ENCODE data around the gene ZNF256. TPM values are rescaled to one million over a fixed set of nuclear protein-coding genes. Genes with fewer than 3 reads are reported as not detected.

The ZNF256 gene
- total RNA-seq: 19.6 TPM

DNA sequence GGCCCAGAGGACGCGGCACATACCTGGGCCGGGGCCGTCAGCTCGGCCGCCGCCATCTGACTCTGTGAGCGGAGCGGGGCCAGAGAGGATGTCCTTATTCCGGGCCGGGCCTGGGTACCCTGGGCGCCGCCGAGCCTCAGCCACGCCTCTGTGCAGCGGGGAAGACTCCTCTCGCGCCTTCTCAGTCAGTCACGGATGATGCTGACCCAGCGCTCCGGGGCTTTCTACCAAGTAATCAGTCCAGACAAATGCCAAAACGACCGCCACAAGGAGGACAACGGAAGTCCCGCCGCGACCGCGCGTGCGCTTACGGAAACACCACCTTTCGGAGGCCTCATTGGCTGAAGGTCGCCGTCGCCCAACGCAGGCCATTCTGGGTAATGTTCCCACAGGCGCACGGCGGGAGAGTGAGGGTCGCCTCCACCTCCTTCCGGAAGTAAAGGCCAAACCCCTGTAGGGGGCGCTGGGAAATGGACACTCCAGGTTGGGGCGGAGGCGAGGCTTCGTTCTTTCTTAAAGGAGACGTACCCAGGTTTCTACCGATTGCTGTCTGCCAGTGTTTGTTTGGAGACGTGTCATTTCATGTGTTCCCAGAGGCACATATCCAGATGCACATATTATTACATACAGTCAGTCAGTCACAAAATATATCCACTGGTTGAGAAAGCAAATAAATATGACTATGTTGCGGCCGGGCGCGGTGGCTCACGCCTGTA lies at the start of gene ZNF256:
Gene ZNF256 (minus strand): TSS at position 288 of the 716 bp plus-strand sequence. CDS start 232 bp downstream, at position 56.

GRCh38 chr19:57974434-57974833 lies 26.9 kb upstream of the ZNF256 start, which contains the start of gene C19orf18:
Gene C19orf18 (minus strand): TSS chr19:57974534. CDS start chr19:57974432, 102 bp downstream.

GRCh38 chr19:57934820-57935665 lies 12.5 kb downstream of the ZNF256 start, which contains the start of gene ZNF418:
Gene ZNF418 (minus strand): TSS chr19:57935402. CDS start chr19:57933822, 1,580 bp downstream.

DNA sequence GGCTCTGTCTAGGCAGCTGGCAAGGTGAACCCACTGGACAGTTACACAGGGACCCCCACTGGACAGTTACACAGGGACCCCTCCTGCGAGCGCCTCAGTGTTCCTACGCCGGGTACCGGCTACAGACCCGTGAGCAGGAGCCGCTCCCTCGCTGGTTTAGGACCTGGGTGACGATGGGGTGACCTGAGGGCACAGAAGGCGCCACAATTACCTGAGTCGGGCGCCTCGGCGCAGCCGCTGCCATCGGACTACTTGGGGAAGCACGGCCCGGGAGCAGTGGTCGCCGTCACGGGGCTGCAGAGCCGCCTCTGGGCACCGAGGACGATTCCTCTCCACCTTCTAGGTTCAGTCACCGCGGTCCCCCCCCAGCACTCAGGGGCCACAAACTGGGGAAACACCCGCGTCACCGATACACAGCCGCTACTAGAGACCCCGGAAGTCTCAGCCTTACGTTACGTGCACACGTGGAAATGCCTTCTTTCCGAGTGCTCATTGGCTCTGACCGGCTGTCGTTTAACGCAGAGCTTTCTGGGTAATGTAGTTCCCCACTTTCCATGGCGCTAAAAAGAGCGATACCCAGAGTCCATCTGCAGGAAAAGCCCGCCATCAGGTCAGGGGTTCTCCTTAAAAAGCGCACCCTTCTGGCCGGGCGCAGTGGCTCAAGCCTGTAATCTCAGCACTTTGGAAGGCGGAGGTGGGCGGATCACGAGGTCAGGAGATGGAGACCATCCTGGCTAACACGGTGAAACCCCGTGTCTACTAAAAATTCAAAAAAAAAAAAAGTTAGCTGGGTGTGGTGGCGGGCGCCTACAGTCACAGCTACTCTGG lies 31.1 kb downstream of the ZNF256 start, which contains the start of gene ZNF417:
Gene ZNF417 (minus strand): TSS at position 425 of the 828 bp plus-strand sequence. CDS start 181 bp downstream, at position 244.

Other genes with a start within 250 kb of the ZNF256 start
- 33.0 TPM for gene ZNF154, start 238.5 kb downstream of the ZNF256 start, total RNA-seq
- 27.8 TPM for gene ZNF671, start 220.1 kb downstream of the ZNF256 start, total RNA-seq
- 48.5 TPM for gene ZNF776, start 200.9 kb downstream of the ZNF256 start, total RNA-seq
- 46.6 TPM for gene ZNF586, start 178.0 kb downstream of the ZNF256 start, total RNA-seq
- 10.1 TPM for gene ZNF552, start 132.8 kb downstream of the ZNF256 start, total RNA-seq
- gene ZNF587B, start 117.4 kb downstream of the ZNF256 start, total RNA-seq: 30.3 TPM
- 65.3 TPM for gene ZNF587, start 97.8 kb downstream of the ZNF256 start, total RNA-seq
- gene ZNF814, start 58.7 kb downstream of the ZNF256 start, total RNA-seq: 32.8 TPM
- gene ZNF417, start 31.1 kb downstream of the ZNF256 start, total RNA-seq: 52.0 TPM
- gene ZNF418, start 12.3 kb downstream of the ZNF256 start, total RNA-seq: 31.7 TPM
- gene C19orf18, start 26.8 kb upstream of the ZNF256 start, total RNA-seq: 0.66 TPM
- gene ZNF606, start 55.1 kb upstream of the ZNF256 start, total RNA-seq: 101 TPM
- 0.38 TPM for gene ZSCAN1, start 86.3 kb upstream of the ZNF256 start, total RNA-seq
- gene ZNF135, start 111.6 kb upstream of the ZNF256 start, total RNA-seq: 25.1 TPM
- 140 TPM for gene ZSCAN18, start 150.5 kb upstream of the ZNF256 start, total RNA-seq
- gene ZNF329, start 203.1 kb upstream of the ZNF256 start, total RNA-seq: 30.3 TPM
- 37.1 TPM for gene ZNF274, start 235.4 kb upstream of the ZNF256 start, total RNA-seq

Data from camera-type eye (tissue), 1 donor.